Keratinocyte (primary cell): ENCODE measurements around the gene KRT40. TPM values are rescaled to one million over a fixed set of nuclear protein-coding genes. Genes with fewer than 3 reads are reported as not detected.

ENCODE experiments used
- DNase-seq: peaks from one replicate; pipeline ENCODE4 v3.0.0-alpha.2; 2011; ENCODE audit warnings: low read depth, missing footprints, low spot score
- FAIRE-seq: peaks from 2 replicates; lab custom pipeline; 2011; peaks lifted over from hg19 to GRCh38; lab: Jason Lieb, UNC
- H2AFZ ChIP-seq: 2 replicates; pipeline ENCODE4 v1.6.0; 2012; ENCODE audit warnings: low read length, control low read depth, inconsistent platforms; ENCODE audit not compliant: control insufficient read depth
- H3K27ac ChIP-seq: 2 replicates; pipeline ENCODE4 v1.5.1; 2011; ENCODE audit warnings: low read length; ENCODE audit not compliant: control insufficient read depth, insufficient read depth
- H3K27me3 ChIP-seq: 3 replicates; pipeline ENCODE4 v1.6.0; 2011; ENCODE audit warnings: low read length; ENCODE audit not compliant: control insufficient read depth, insufficient read depth; ENCODE audit errors: extremely low read depth
- H3K36me3 ChIP-seq, 2 experiments: 2 replicates in 1 of 2; 3 replicates in 1 of 2; pipeline ENCODE4 v1.5.1; 2011; ENCODE audit warnings: low read length in 2 of 2, mild to moderate bottlenecking in 1 of 2; ENCODE audit not compliant: control insufficient read depth in 2 of 2, insufficient read depth in 2 of 2; ENCODE audit errors: extremely low read depth in 1 of 2
- H3K4me1 ChIP-seq: 3 replicates; pipeline ENCODE4 v1.5.1; 2011; ENCODE audit warnings: low read length; ENCODE audit not compliant: control insufficient read depth, insufficient read depth; ENCODE audit errors: extremely low read depth
- H3K4me2 ChIP-seq: 3 replicates; pipeline ENCODE4 v1.6.0; 2011; ENCODE audit warnings: low read depth, low read length; ENCODE audit not compliant: control insufficient read depth, insufficient read depth; ENCODE audit errors: extremely low read depth
- H3K4me3 ChIP-seq, 3 experiments: fragments of 200-600 bp in 1 of 3; sonication (generic) in 1 of 3; 2 replicates in 2 of 3; 3 replicates in 1 of 3; pipeline ENCODE4 v1.5.1; 2011 to 2016; ENCODE audit warnings: low read length in 3 of 3, mild to moderate bottlenecking in 3 of 3, control low read depth in 2 of 3, inconsistent platforms in 1 of 3, low read depth in 1 of 3, mixed read lengths in 1 of 3, mixed run types in 1 of 3, moderate library complexity in 1 of 3; ENCODE audit not compliant: control insufficient read depth in 2 of 3, insufficient read depth in 2 of 3; ENCODE audit errors: extremely low read depth in 1 of 3
- H3K79me2 ChIP-seq: 2 replicates; pipeline ENCODE4 v1.6.0; 2012; ENCODE audit warnings: low read length; ENCODE audit not compliant: control insufficient read depth, insufficient read depth
- H3K9ac ChIP-seq: 3 replicates; pipeline ENCODE4 v1.6.0; 2011; ENCODE audit warnings: low read length; ENCODE audit not compliant: control insufficient read depth, insufficient read depth; ENCODE audit errors: extremely low read depth
- H3K9me1 ChIP-seq: 3 replicates; pipeline ENCODE4 v1.6.0; 2011; ENCODE audit warnings: low read length; ENCODE audit not compliant: control insufficient read depth, insufficient read depth; ENCODE audit errors: extremely low read depth
- H3K9me3 ChIP-seq: 2 replicates; pipeline ENCODE4 v1.5.1; 2012; ENCODE audit warnings: low read depth, low read length; ENCODE audit not compliant: control insufficient read depth
- H4K20me1 ChIP-seq: 3 replicates; pipeline ENCODE4 v1.6.0; 2011; ENCODE audit warnings: low read length; ENCODE audit not compliant: control insufficient read depth, insufficient read depth; ENCODE audit errors: extremely low read depth
- CTCF ChIP-seq, 3 experiments: IDR thresholded peaks in 1 of 3; conservative IDR thresholded peaks in 1 of 3; optimal IDR thresholded peaks in 1 of 3; 2 replicates in 2 of 3; 3 replicates in 1 of 3; pipeline versions ENCODE3 to v1.5.1; 2011; ENCODE audit warnings: low read length in 3 of 3, mild to moderate bottlenecking in 3 of 3, moderate library complexity in 2 of 3, control low read depth in 1 of 3, inconsistent platforms in 1 of 3; ENCODE audit not compliant: insufficient read depth in 2 of 3; ENCODE audit errors: extremely low read depth in 1 of 3
- EZH2 ChIP-seq: IDR thresholded peaks from one replicate; pipeline ENCODE4 v1.6.1; 2012; ENCODE audit warnings: inconsistent platforms, mild to moderate bottlenecking, low read length, moderate library complexity
- dilution Hi-C: fragments of 300-500 bp; cut with MboI; formaldehyde crosslinking; loops from one replicate; pipeline ENCODE4 v1.7.0; 2020; ENCODE audit warnings: low sequenced_read_pairs; ENCODE audit not compliant: extremely low pct_ligation_motif_present
- polyA plus RNA-seq, 5 experiments: library from polyadenylated mRNA; depleted of rRNA in 3 of 5; stranded (reverse) in 3 of 5; stranded (forward) in 1 of 5; unstranded in 1 of 5; fragments of >200 nt; gene quantifications; 1 replicate in 1 of 5; 2 replicates in 3 of 5; 3 replicates in 1 of 5; pipeline versions ENCODE4 v1.2.1 to v1.2.3, GENCODE V29; 2011 to 2012; ENCODE audit warnings: missing spikeins in 2 of 5, low read depth in 1 of 5, low replicate concordance in 1 of 5

Gene KRT40
- polyA plus RNA-seq, 1 donor (not counting 4 experiments of a cell fraction or from before 2014, with no cell fraction given): 0.03 TPM

- no peaks in the 10 kb centered on the region for H3K9me3 ChIP-seq
- H3K9me1 ChIP-seq: no peaks in the 10 kb centered on the region
- H3K36me3 ChIP-seq: no peaks in the 10 kb centered on the region
- FAIRE-seq (peak; percentile 78), DNase-seq (no peak)
- H3K9ac ChIP-seq: no peak overlapping the region
- peak overlapping the region; percentile 48 for H2AFZ ChIP-seq
- H3K4me2 ChIP-seq: peak overlapping the region; percentile 31
- no peaks in the 10 kb centered on the region for H3K79me2 ChIP-seq
- H3K27ac ChIP-seq: peak overlapping the region; percentile 80
- TF ChIP-seq EZH2 (no peak), CTCF (optimal IDR thresholded peaks at IDR 0.05 in 1 of 3, IDR thresholded peaks at IDR 0.05 in 1 of 3, conservative IDR thresholded peaks at IDR 0.05 in 1 of 3; ENCODE audit: extremely low read depth in 1 of 3, insufficient read depth in 2 of 3, low read length in 3 of 3) (no peak)
- H3K27me3 ChIP-seq: no peaks in the 10 kb centered on the region
- peaks cover 55% of the 10 kb centered on the region for H3K4me1 ChIP-seq
- H3K4me3 ChIP-seq: no peak overlapping the region
- dilution Hi-C loops: no loop called here
- H4K20me1 ChIP-seq: no peaks in the 10 kb centered on the region
Measured at GRCh38 chr17:40958086-40958953, 25.8 kb downstream of the KRT40 start.

- peak overlapping the region; percentile 63 for H3K4me2 ChIP-seq
- H4K20me1 ChIP-seq: no peaks in the 10 kb centered on the region
- dilution Hi-C loops: no loop called here
- H3K9me3 ChIP-seq: no peaks in the 10 kb centered on the region
- FAIRE-seq: peak; percentile 98
- TF ChIP-seq EZH2 (no peak), CTCF (optimal IDR thresholded peaks at IDR 0.05 in 1 of 3, IDR thresholded peaks at IDR 0.05 in 1 of 3, conservative IDR thresholded peaks at IDR 0.05 in 1 of 3; ENCODE audit: extremely low read depth in 1 of 3, insufficient read depth in 2 of 3, low read length in 3 of 3) (no peak)
- H3K4me3 ChIP-seq: no peak overlapping the region
- peak overlapping the region; percentile 80 for H3K27ac ChIP-seq
- peaks cover 66% of the 10 kb centered on the region for H3K4me1 ChIP-seq
- peak; percentile 93 for DNase-seq
- no peaks in the 10 kb centered on the region for H3K36me3 ChIP-seq
- H2AFZ ChIP-seq: no peak overlapping the region
- no peaks in the 10 kb centered on the region for H3K79me2 ChIP-seq
- H3K9ac ChIP-seq: peak overlapping the region; percentile 30
- H3K27me3 ChIP-seq: no peaks in the 10 kb centered on the region
- H3K9me1 ChIP-seq: no peaks in the 10 kb centered on the region
Measured at GRCh38 chr17:40956401-40957254, 27.5 kb downstream of the KRT40 start.
